ENCODE results near the gene POSTN.

DNA sequence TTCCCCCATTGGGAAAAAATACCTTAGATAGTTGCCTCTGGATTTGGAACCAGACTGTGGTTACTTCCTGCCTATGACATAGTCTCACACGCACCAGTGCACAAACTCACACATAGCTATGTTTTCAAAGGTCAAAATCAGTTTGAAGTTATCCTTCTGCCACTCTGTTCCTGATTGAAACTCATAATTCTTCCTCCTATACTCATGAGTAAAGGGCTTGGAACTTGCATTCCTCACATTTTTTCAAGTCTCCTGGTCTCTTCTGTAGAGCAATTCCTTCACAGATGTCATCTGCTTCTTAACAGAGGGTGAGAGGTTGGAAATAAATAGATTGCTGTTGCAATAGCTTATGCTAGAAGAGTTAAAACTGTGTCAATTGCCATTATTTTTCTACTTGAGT lies 18.6 kb upstream of the POSTN start:
- TF ChIP-seq, protein P1, sequence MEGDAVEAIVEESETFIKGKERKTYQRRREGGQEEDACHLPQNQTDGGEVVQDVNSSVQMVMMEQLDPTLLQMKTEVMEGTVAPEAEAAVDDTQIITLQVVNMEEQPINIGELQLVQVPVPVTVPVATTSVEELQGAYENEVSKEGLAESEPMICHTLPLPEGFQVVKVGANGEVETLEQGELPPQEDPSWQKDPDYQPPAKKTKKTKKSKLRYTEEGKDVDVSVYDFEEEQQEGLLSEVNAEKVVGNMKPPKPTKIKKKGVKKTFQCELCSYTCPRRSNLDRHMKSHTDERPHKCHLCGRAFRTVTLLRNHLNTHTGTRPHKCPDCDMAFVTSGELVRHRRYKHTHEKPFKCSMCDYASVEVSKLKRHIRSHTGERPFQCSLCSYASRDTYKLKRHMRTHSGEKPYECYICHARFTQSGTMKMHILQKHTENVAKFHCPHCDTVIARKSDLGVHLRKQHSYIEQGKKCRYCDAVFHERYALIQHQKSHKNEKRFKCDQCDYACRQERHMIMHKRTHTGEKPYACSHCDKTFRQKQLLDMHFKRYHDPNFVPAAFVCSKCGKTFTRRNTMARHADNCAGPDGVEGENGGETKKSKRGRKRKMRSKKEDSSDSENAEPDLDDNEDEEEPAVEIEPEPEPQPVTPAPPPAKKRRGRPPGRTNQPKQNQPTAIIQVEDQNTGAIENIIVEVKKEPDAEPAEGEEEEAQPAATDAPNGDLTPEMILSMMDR (IDR thresholded peaks at IDR 0.05) = no peak
- no peak for TF ChIP-seq POLR2AphosphoS5 (IDR thresholded peaks at IDR 0.05)
- no peak for TF ChIP-seq EP300 (IDR thresholded peaks at IDR 0.05)
